Stomach smooth muscle (tissue), 2 donors: ENCODE data around the gene HBP1.
"Not testable (repeated sequence)": the region's sequence is repeated elsewhere in the genome, so short reads cannot be mapped to it uniquely, and the experiment has no call there.

Source experiments
- H3K27ac ChIP-seq: one replicate; pipeline ENCODE4 v1.7.0; 2013; ENCODE audit warnings: mild to moderate bottlenecking, low read length, inconsistent platforms
- H3K27me3 ChIP-seq, 2 donors: one replicate each; pipeline ENCODE4 v1.7.0; 2013; ENCODE audit warnings: low read length in 2 of 2; ENCODE audit not compliant: insufficient read depth in 2 of 2, control insufficient read depth in 1 of 2
- H3K36me3 ChIP-seq, 2 donors: one replicate each; pipeline ENCODE4 v1.7.0; 2013; ENCODE audit warnings: low read length in 2 of 2; ENCODE audit not compliant: control insufficient read depth in 2 of 2, insufficient read depth in 2 of 2
- H3K4me1 ChIP-seq: one replicate; pipeline ENCODE4 v1.7.0; 2013; ENCODE audit warnings: low read length; ENCODE audit not compliant: control insufficient read depth, insufficient read depth
- H3K4me3 ChIP-seq, 2 donors: one replicate each; pipeline ENCODE4 v1.7.0; 2013; ENCODE audit warnings: low read length in 2 of 2
- H3K9ac ChIP-seq, 2 donors: one replicate each; pipeline ENCODE4 v1.7.0; 2013; ENCODE audit warnings: low read length in 2 of 2, mild to moderate bottlenecking in 1 of 2
- H3K9me3 ChIP-seq, 2 donors: one replicate each; pipeline ENCODE4 v1.7.0; 2013; ENCODE audit warnings: low read length in 2 of 2; ENCODE audit not compliant: control insufficient read depth in 2 of 2
- donor health status: healthy.
- donor health status: Pancreatic carcinoma.

The HBP1 gene

GRCh38 chr7:107208024-107208521, 39.3 kb downstream of the HBP1 start:
- no peaks in the 10 kb centered on the region for H3K9me3 ChIP-seq
- peak overlapping the region; percentile 62 for H3K27ac ChIP-seq
- H3K9ac ChIP-seq: peak overlapping the region in 1 of 2 donors; percentile 13
- no peaks in the 10 kb centered on the region for H3K27me3 ChIP-seq
- no peak overlapping the region for H3K4me3 ChIP-seq
- H3K36me3 ChIP-seq: peaks cover 21 to 29% of the 10 kb centered on the region in 2 donors
- H3K4me1 ChIP-seq: peaks cover 10% of the 10 kb centered on the region

- peaks cover 10% of the 10 kb centered on the region for H3K4me1 ChIP-seq
- H3K27me3 ChIP-seq: no peaks in the 10 kb centered on the region
- peak overlapping the region; percentile 62 for H3K27ac ChIP-seq
- peak overlapping the region in 1 of 2 donors; percentile 13 for H3K9ac ChIP-seq
- no peak overlapping the region for H3K4me3 ChIP-seq
- H3K36me3 ChIP-seq: peaks cover 17 to 26% of the 10 kb centered on the region in 2 donors
- H3K9me3 ChIP-seq: no peaks in the 10 kb centered on the region
Measured at GRCh38 chr7:107208563-107208962, 39.8 kb downstream of the HBP1 start.

DNA sequence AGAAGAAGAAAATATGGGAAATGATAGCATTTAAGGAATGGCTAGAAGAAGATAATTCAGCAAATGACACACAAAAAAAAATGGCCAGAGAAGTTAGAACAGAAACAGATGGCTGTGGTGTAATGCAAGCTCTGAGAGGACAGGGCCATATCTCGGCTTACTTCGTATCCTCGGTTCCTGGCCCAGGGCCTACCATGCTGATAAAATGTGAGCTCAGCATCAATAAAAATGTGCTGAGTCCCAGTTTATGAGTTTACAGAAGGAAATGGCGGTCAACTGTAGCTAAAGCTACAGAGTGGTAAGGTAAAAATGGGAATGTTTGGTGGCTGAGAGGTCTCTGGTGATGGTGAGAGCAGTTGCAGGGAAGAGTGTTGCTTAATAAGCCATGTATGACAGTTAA, 40.8 kb downstream of the HBP1 start:
- Histone ChIP-seq H3K27me3 (no peaks in the 10 kb centered on the region), H3K27ac (no peak overlapping the region), H3K36me3 (peaks cover 12 to 19% of the 10 kb centered on the region in 2 donors), H3K4me1 (peaks cover 10% of the 10 kb centered on the region), H3K4me3 (no peak overlapping the region), H3K9me3 (no peaks in the 10 kb centered on the region), H3K9ac (no peak overlapping the region)

DNA sequence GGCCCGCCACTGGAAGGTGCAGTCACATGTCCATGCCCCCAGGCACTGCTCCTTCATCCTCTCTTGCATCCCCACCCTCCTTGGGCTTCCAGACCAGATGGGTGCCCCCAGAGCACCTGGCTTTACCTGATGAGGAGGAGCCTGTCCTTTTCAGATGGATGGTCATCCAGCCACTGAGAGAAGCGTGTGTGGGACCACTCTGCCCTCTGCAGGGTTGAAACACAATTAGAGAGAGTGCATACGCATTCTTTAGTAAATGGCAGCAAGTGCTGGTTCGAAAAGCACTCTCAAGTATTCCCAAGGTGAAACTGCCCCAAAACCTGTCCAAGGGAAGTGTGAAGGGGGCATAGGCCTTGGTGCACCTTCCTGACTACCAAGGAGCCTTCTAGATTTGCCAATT, 41.6 kb downstream of the HBP1 start:
- H3K9ac ChIP-seq: no peak overlapping the region
- no peak overlapping the region for H3K27ac ChIP-seq
- H3K4me3 ChIP-seq: no peak overlapping the region
- peaks cover 5 to 14% of the 10 kb centered on the region in 2 donors for H3K36me3 ChIP-seq
- no peaks in the 10 kb centered on the region for H3K9me3 ChIP-seq
- H3K27me3 ChIP-seq: no peaks in the 10 kb centered on the region
- peaks cover 10% of the 10 kb centered on the region for H3K4me1 ChIP-seq

- H3K4me3 ChIP-seq: no peak overlapping the region
- H3K9me3 ChIP-seq: no peaks in the 10 kb centered on the region
- H3K4me1 ChIP-seq: peaks cover 9% of the 10 kb centered on the region
- H3K27me3 ChIP-seq: no peaks in the 10 kb centered on the region
- peaks cover 5 to 12% of the 10 kb centered on the region in 2 donors for H3K36me3 ChIP-seq
- no peak overlapping the region for H3K27ac ChIP-seq
- no peak overlapping the region for H3K9ac ChIP-seq
Measured at GRCh38 chr7:107212725-107213124, 43.9 kb downstream of the HBP1 start.

GRCh38 chr7:107213193-107213788, 44.5 kb downstream of the HBP1 start:
- Histone ChIP-seq H3K4me1 (peaks cover 4% of the 10 kb centered on the region), H3K9ac (no peak overlapping the region), H3K27ac (no peak overlapping the region), H3K4me3 (no peak overlapping the region), H3K36me3 (peaks cover 5 to 12% of the 10 kb centered on the region in 2 donors), H3K9me3 (no peaks in the 10 kb centered on the region), H3K27me3 (no peaks in the 10 kb centered on the region)

DNA sequence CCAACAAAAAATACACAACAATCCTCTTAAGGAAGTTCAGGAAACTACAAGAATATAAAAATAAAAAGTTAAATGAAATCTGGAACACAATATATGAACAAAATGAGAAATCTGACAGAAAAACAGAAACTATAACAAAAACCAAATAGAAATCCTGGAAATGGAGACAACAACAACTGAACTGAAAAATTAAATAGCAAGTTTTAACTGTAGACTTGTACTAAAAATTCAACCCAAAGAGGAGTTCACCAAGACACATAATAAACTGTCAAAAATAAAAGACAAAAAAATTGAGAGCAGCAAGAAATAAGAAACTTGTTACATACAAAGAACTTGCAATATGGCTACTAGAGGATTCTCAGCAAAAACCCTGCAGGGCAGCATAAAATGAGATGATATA, 45.1 kb downstream of the HBP1 start:
- no peaks in the 10 kb centered on the region for H3K4me1 ChIP-seq
- H3K9ac ChIP-seq: no peak overlapping the region
- H3K4me3 ChIP-seq: no peak overlapping the region
- H3K36me3 ChIP-seq: peaks cover 5 to 11% of the 10 kb centered on the region in 2 donors
- no peaks in the 10 kb centered on the region for H3K27me3 ChIP-seq
- no peak overlapping the region for H3K27ac ChIP-seq
- H3K9me3 ChIP-seq: no peaks in the 10 kb centered on the region

GRCh38 chr7:107219563-107220244, 50.9 kb downstream of the HBP1 start:
- H3K27me3 ChIP-seq: no peaks in the 10 kb centered on the region
- no peak overlapping the region for H3K9ac ChIP-seq
- H3K36me3 ChIP-seq: peaks cover 0 to 2% of the 10 kb centered on the region in 2 donors
- H3K9me3 ChIP-seq: no peaks in the 10 kb centered on the region
- no peak overlapping the region for H3K27ac ChIP-seq
- no peak overlapping the region for H3K4me3 ChIP-seq
- peaks cover 2% of the 10 kb centered on the region for H3K4me1 ChIP-seq

- no peak overlapping the region for H3K4me3 ChIP-seq
- no peak overlapping the region for H3K9ac ChIP-seq
- H3K9me3 ChIP-seq: no peaks in the 10 kb centered on the region
- peaks cover 0 to 2% of the 10 kb centered on the region in 2 donors for H3K36me3 ChIP-seq
- no peak overlapping the region for H3K27ac ChIP-seq
- no peaks in the 10 kb centered on the region for H3K27me3 ChIP-seq
- H3K4me1 ChIP-seq: peaks cover 2% of the 10 kb centered on the region
Measured at GRCh38 chr7:107220356-107220755, 51.6 kb downstream of the HBP1 start.

DNA sequence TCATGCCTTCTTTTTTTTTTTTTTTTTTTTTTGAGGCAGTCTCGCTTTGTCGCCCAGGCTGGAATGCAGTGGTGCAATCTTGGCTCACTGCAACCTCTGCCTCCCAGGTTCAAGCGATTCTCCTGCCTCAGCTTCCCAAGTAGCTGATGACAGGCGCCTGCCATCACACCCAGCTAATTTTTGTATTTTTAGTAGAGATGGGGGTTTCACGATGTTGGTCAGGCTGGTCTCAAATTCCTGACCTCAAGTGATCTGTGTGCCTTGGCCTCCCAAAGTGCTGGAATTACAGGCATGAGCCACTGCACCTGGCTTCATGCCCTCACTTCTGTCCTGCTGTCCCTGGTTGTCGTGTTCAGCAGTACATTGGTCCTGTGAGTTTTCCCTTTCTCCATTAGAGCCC, 52.0 kb downstream of the HBP1 start:
- H3K36me3 ChIP-seq, H3K9me3 ChIP-seq, H3K4me3 ChIP-seq, H3K27ac ChIP-seq, H3K4me1 ChIP-seq, H3K27me3 ChIP-seq, H3K9ac ChIP-seq: not testable (repeated sequence)
